ENCODE measurements around the gene CFAP68.
"Not testable (repeated sequence)": the region's sequence is repeated elsewhere in the genome, so short reads cannot be mapped to it uniquely, and the experiment has no call there.

The CFAP68 gene

GRCh38 chr11:111918390-111919256, 39.3 kb downstream of the CFAP68 start, which contains the start of gene C11orf52:
Gene C11orf52 (plus strand): TSS chr11:111918913. CDS start chr11:111918973, 60 bp downstream.
- DNase-seq (ENCODE audit: low read depth): no peak

GRCh38 chr11:111920908-111921307, 41.6 kb downstream of the CFAP68 start:
- no peak for DNase-seq (ENCODE audit: low read depth)

DNA sequence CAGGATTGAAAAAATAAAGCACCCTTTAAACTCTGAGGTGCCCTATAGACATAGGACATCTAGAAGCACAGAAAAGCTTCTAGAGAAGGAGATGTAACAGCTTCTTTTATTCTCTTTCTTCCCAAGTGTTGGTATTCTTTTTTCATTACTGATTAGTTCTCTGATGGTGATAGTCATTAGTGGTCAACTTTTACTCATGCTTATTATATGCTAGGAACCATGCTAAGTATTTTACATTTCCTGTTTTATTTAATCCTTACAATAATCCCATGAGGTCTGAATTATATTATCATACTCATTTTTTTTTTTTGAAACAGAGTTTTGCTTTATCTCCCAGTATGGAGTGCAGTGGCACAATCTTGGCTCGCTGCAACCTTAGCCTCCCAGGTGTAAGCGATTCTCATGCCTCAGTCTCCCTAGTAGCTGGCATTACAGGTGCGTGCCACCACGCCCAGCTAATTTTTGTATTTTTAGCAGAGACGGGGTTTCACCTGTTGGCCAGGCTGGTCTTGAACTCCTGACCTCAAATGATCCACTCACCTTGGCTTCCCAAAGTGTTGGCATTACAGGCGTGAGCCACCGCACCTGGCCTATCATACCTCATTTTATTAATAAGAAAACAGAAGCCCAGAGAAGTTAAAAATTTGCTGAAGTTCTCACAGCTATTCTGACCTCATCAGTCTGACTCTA, 42.3 kb downstream of the CFAP68 start:
- DNase-seq (ENCODE audit: low read depth): no peak

GRCh38 chr11:111922803-111923202, 43.5 kb downstream of the CFAP68 start:
- DNase-seq (ENCODE audit: low read depth): no peak

- DNase-seq (ENCODE audit: low read depth): no peak
Measured at GRCh38 chr11:111923351-111923788, 44.0 kb downstream of the CFAP68 start.

DNA sequence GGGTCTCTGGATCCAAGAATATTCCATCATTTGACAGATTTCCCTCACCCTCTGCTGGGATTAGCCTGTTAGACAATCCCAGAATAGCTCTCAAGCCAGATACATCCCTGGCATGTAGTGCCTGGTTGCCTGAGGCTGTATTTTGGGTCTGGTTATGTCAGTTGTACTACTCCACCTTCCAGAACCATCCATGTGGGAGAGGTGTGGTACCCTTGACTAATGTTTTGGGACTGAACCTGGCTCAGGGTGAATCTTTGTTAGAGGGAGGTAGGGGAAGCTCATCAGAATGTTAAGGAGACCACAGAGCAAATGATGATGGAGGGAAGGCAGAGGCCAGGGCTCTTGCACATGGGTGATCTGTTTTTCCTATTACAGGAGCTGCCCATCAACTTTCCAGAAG, 44.6 kb downstream of the CFAP68 start:
- DNase-seq (ENCODE audit: low read depth): no peak

- DNase-seq (ENCODE audit: low read depth): no peak
Measured at GRCh38 chr11:111925953-111926352, 46.6 kb downstream of the CFAP68 start.

DNA sequence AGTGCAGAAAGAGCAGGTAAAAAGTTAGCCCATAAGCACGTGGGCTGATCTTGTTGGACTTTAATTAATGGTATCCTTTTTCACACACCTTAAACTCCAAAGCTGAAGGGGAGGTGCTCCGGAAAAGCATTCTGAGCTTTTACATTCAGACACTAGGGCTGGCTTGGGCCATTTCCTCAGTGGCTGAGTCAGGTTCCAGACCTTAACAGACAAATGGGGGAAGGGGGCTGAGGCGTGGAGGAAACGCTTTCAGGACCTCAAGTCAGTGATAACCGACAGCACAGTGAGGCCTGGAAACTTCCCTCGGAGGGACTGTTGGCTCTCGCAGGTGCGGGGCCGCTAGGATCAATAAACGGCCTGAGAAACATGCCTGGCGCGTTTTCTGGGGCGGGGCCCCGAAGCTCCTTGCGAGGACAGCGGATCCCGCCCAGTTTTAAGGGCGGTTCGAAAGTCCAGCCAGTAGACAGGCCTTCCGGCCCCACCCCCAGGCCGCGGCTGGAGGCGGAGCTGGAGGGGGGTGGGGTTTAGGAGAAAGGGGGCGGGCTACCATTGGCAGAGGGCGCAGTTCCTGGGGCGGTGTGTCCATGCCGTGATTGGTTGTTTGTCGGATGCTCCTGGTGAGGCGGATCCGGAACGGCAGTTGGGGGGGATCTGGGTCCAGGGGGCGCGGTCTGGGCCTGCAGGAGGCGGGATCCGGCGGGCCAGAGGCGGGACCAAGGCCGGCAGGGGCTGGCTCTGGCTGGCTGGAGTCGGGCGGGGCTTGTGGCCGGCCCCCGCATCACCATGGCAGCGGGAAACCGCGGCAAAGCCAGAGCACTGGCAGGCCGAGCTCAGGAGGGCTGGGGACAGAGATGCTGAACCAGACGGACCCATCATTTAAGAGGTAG, 47.4 kb downstream of the CFAP68 start:
- peak; percentile 93 for DNase-seq (ENCODE audit: low read depth)

DNA sequence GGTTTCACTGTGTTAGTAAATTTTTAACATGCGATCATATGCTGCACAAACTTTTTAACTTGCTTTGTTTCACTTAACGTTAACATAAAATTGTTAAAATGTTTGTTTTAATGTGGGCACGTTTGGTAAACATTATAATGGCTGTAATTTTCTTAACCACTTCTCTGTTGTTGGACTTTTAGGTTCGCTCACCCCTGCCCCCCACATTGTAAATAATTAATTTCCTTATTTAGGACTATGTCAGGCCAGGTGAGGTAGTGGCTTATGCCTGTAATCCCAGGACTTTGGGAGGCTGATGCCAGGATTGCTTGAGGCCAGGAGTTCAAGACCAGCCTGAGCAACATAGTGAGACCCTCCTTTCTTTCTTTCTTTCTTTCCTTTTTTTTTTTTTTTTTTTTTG, 51.1 kb downstream of the CFAP68 start:
- DNase-seq (ENCODE audit: low read depth): no peak

GRCh38 chr11:111932611-111932950, 53.2 kb downstream of the CFAP68 start:
- no peak for DNase-seq (ENCODE audit: low read depth)

GRCh38 chr11:111933176-111933575, 53.8 kb downstream of the CFAP68 start:
- not testable (repeated sequence) for DNase-seq (ENCODE audit: low read depth)

GRCh38 chr11:111933872-111934271, 54.5 kb downstream of the CFAP68 start:
- no peak for DNase-seq (ENCODE audit: low read depth)

GRCh38 chr11:111934306-111934705, 55.0 kb downstream of the CFAP68 start:
- DNase-seq (ENCODE audit: low read depth): no peak

Measured in activated T-helper 9 cell treated with anti-CD3 and anti-CD28 coated beads, Interleukin-2, amount 50 U/mL, for 16 hours (primary cell).